GM12878 (cell line): ENCODE data around the gene TP63. TPM values are rescaled to one million over a fixed set of nuclear protein-coding genes. Genes with fewer than 3 reads are reported as not detected.
A peak's percentile ranks its signal among the peaks of the same experiment; 100 is the strongest.

Experiments
- BMI1 ChIP-seq: fragments of 450-650 bp; IDR thresholded peaks from 2 replicates; pipeline ENCODE4 v1.6.1; 2016; ENCODE audit warnings: mild to moderate bottlenecking, moderate library complexity, borderline replicate concordance
- CBFB ChIP-seq: IDR thresholded peaks from 2 replicates; pipeline ENCODE4 v1.6.1; 2016; ENCODE audit warnings: antibody characterized with exemption, low read depth
- CBX5 ChIP-seq: sonication (generic); IDR thresholded peaks from 2 replicates; pipeline ENCODE4 v1.6.1; 2016; ENCODE audit warnings: low read depth, moderate library complexity, mild to moderate bottlenecking, inconsistent platforms
- CUX1 ChIP-seq: IDR thresholded peaks from 2 replicates; pipeline ENCODE4 v1.6.1; 2012; ENCODE audit warnings: improper control_type of control experiment, low read depth, low read length; ENCODE audit not compliant: insufficient replicate concordance
- HCFC1 ChIP-seq: fragments of 150-350 bp; IDR thresholded peaks from 2 replicates; pipeline ENCODE4 v1.6.1; 2014; ENCODE audit warnings: low read length
- IRF5 ChIP-seq: fragments of 450-650 bp; IDR thresholded peaks from 2 replicates; pipeline ENCODE4 v1.6.1; 2017; ENCODE audit warnings: borderline replicate concordance
- MLLT1 ChIP-seq: fragments of 450-650 bp; IDR thresholded peaks from 2 replicates; pipeline ENCODE4 v1.6.1; 2016; ENCODE audit warnings: mild to moderate bottlenecking
- NFYA ChIP-seq: IDR thresholded peaks from 2 replicates; pipeline ENCODE4 v1.6.1; 2011; ENCODE audit warnings: low read depth, mild to moderate bottlenecking, low read length, improper control_type of control experiment, borderline replicate concordance
- PAX8 ChIP-seq: fragments of 450-650 bp; IDR thresholded peaks from 2 replicates; pipeline ENCODE4 v1.6.1; 2017; ENCODE audit warnings: mild to moderate bottlenecking, moderate library complexity
- PBX3 ChIP-seq: IDR thresholded peaks from 2 replicates; pipeline ENCODE4 v1.6.1; 2011; ENCODE audit warnings: mild to moderate bottlenecking, low read depth, low read length, moderate library complexity; ENCODE audit not compliant: insufficient replicate concordance
- SMAD1 ChIP-seq: fragments of 450-650 bp; IDR thresholded peaks from 2 replicates; pipeline ENCODE4 v1.6.1; 2018; ENCODE audit warnings: mild to moderate bottlenecking, low read depth; ENCODE audit not compliant: partially characterized antibody
- SMC3 ChIP-seq: IDR thresholded peaks from 2 replicates; pipeline ENCODE4 v1.6.1; 2011; ENCODE audit warnings: low read length, improper control_type of control experiment, borderline replicate concordance
- SREBF1 ChIP-seq: IDR thresholded peaks from 2 replicates; pipeline ENCODE4 v1.6.1; 2012; ENCODE audit warnings: mild to moderate bottlenecking, low read length
- TCF12 ChIP-seq: IDR thresholded peaks from 2 replicates; pipeline ENCODE4 v1.6.1; 2011; ENCODE audit warnings: low read depth, mild to moderate bottlenecking, low read length
- YBX1 ChIP-seq: fragments of 450-650 bp; IDR thresholded peaks from 2 replicates; pipeline ENCODE4 v1.6.1; 2016; ENCODE audit warnings: antibody characterized with exemption
- ZNF24 ChIP-seq: fragments of 450-650 bp; IDR thresholded peaks from 2 replicates; pipeline ENCODE4 v1.6.1; 2017; ENCODE audit warnings: antibody characterized with exemption, mild to moderate bottlenecking
- ZNF687 ChIP-seq: fragments of 450-650 bp; IDR thresholded peaks from 2 replicates; pipeline ENCODE4 v1.6.1; 2017; ENCODE audit warnings: mild to moderate bottlenecking, moderate library complexity
- polyA plus RNA-seq, 11 experiments: library from polyadenylated mRNA; depleted of rRNA in 4 of 11; unstranded in 6 of 11; stranded (reverse) in 5 of 11; fragments of >200 nt; fragmentation: Nextera tagmentation in 4 of 11; fragmentation: Illumina TruSeq in 1 of 11; extraction: Ambion mirVana in 4 of 11; extraction: Trizol in 1 of 11; gene quantifications; 1 replicate in 1 of 11; 2 replicates in 10 of 11; pipeline versions ENCODE4 v1.2.1 to v1.2.3, GENCODE V29; 2011 to 2016; ENCODE audit warnings: inconsistent platforms in 2 of 11, missing spikeins in 2 of 11, low read depth in 1 of 11
- total RNA-seq, 4 experiments: library from RNA; depleted of rRNA in 3 of 4; stranded (reverse); fragments of >200 nt in 3 of 4; fragmentation: Illumina TruSeq in 1 of 4; extraction: Trizol in 1 of 4; gene quantifications; 2 replicates each; pipeline versions ENCODE4 v1.2.1 to v1.2.3, GENCODE V29; 2013 to 2021

The TP63 gene
- total and polyA plus RNA-seq, 10 of the 15 experiments (the other 5 are each of a cell fraction or from before 2014, with no cell fraction given): 1.4 to 10.8 (median 6.2) TPM

GRCh38 chr3:189586941-189587663 lies 44.1 kb upstream of the TP63 start (continued):
- TF ChIP-seq ZNF687: no peak
- no peak for TF ChIP-seq PBX3
- peak; percentile 73; the same call in 1 of the 2 replicates for TF ChIP-seq CBFB
- TF ChIP-seq SREBF1: no peak
- 0 out of 2 replicates have a peak, but pooled peaks have one; percentile 36 for TF ChIP-seq MLLT1
- TF ChIP-seq PAX8: no peak
- TF ChIP-seq BMI1: no peak
- TF ChIP-seq SMC3: no peak
- TF ChIP-seq HCFC1: no peak
- TF ChIP-seq IRF5: no peak
- no peak for TF ChIP-seq ZNF24
- TF ChIP-seq CBX5: peak; percentile 80; the same call in 1 of the 2 replicates
- no peak for TF ChIP-seq NFYA
- TF ChIP-seq CUX1: no peak
- no peak for TF ChIP-seq TCF12
- no peak for TF ChIP-seq SMAD1
- no peak for TF ChIP-seq YBX1
